ENCODE results near the gene RCBTB1. TPM values are rescaled to one million over a fixed set of nuclear protein-coding genes. Genes with fewer than 3 reads are reported as not detected.

The RCBTB1 gene
- 10 to 100 TPM in 1 of 2 experiments, 1 to 10 TPM in 1; 9.8 to 14.9 TPM for total RNA-seq

- peaks cover 3% of the 10 kb centered on the region for H3K36me3 Mint-ChIP-seq (ENCODE audit: low read depth)
- H3K27ac Mint-ChIP-seq: peak within 1 kb of the TSS; percentile 95
- H3K4me1 Mint-ChIP-seq: peaks cover 29% of the 10 kb centered on the region
- no peaks in the 10 kb centered on the region for H3K9me3 Mint-ChIP-seq (ENCODE audit: low read depth)
- H3K27me3 Mint-ChIP-seq: no peaks in the 10 kb centered on the region
- peak within 1 kb of the TSS; percentile 99 for H3K4me3 Mint-ChIP-seq
- peak; percentile 95 for ATAC-seq
- peak; percentile 80 for DNase-seq
- ChIA-PET CTCF (interaction anchor here (0.7 to 1.0 kb wide), 4 partner anchors 21 to 277 kb away, joined by 3 to 5 read pairs (median 4); no protein-coding TSS in a partner anchor), POLR2A (interaction anchor here (0.9 to 1.0 kb wide), 2 partner anchors 90 to 142 kb away, joined by 3 to 7 read pairs; partner anchors contain the start of genes CAB39L, PHF11 and SETDB2)
- intact Hi-C loops (cut with DNase I, micrococcal nuclease): loop anchor here (1.0 to 10.0 kb wide), 6 partner anchors 88 to 1551 kb away; partner anchors contain the start of genes CAB39L (in 2 of the 2), SETDB2 (in 2 of the 2), NUDT15 (in 1 of the 2) and PHF11 (in 1 of the 2)
Observed at GRCh38 chr13:49585220-49586157, at the start of gene RCBTB1. RCBTB1 (minus strand) TSS chr13:49585558; CDS start chr13:49567279, 18,279 bp downstream.

GRCh38 chr13:49633710-49634109, 48.4 kb upstream of the RCBTB1 start:
- Mint-ChIP-seq H3K27me3 (no peaks in the 10 kb centered on the region), H3K27ac (no peak overlapping the region), H3K4me1 (peaks cover 19% of the 10 kb centered on the region), H3K36me3 (ENCODE audit: low read depth) (no peaks in the 10 kb centered on the region), H3K9me3 (ENCODE audit: low read depth) (no peaks in the 10 kb centered on the region), H3K4me3 (no peak overlapping the region)
- DNase-seq (no peak), ATAC-seq (no peak)
- intact Hi-C loops (cut with DNase I, micrococcal nuclease): no loop called here
- ChIA-PET CTCF (interaction anchor here (0.8 kb wide), 1 partner anchor 49 kb away, joined by 3 read pairs; no protein-coding TSS in a partner anchor), POLR2A (no interaction called here)

GRCh38 chr13:49632156-49632555, 46.8 kb upstream of the RCBTB1 start:
- H3K4me3 Mint-ChIP-seq: no peak overlapping the region
- H3K27ac Mint-ChIP-seq: no peak overlapping the region
- peaks cover 27% of the 10 kb centered on the region for H3K4me1 Mint-ChIP-seq
- ATAC-seq (no peak), DNase-seq (no peak)
- CTCF ChIA-PET: interaction anchor here (0.7 kb wide), 1 partner anchor 311 kb away, joined by 4 read pairs; no protein-coding TSS in a partner anchor
- POLR2A ChIA-PET: interaction anchor here (0.7 kb wide), 1 partner anchor 249 kb away, joined by 3 read pairs; no protein-coding TSS in a partner anchor
- no peaks in the 10 kb centered on the region for H3K36me3 Mint-ChIP-seq (ENCODE audit: low read depth)
- H3K27me3 Mint-ChIP-seq: no peaks in the 10 kb centered on the region
- intact Hi-C loops (cut with DNase I, micrococcal nuclease): no loop called here
- no peaks in the 10 kb centered on the region for H3K9me3 Mint-ChIP-seq (ENCODE audit: low read depth)

GRCh38 chr13:49630580-49630979, 45.2 kb upstream of the RCBTB1 start:
- POLR2A ChIA-PET: no interaction called here
- no peak for DNase-seq
- no peaks in the 10 kb centered on the region for H3K36me3 Mint-ChIP-seq (ENCODE audit: low read depth)
- H3K4me3 Mint-ChIP-seq: no peak overlapping the region
- H3K9me3 Mint-ChIP-seq (ENCODE audit: low read depth): no peaks in the 10 kb centered on the region
- intact Hi-C loops (cut with DNase I, micrococcal nuclease): no loop called here
- ATAC-seq: no peak
- no peaks in the 10 kb centered on the region for H3K27me3 Mint-ChIP-seq
- no peak overlapping the region for H3K27ac Mint-ChIP-seq
- CTCF ChIA-PET: no interaction called here
- H3K4me1 Mint-ChIP-seq: peaks cover 22% of the 10 kb centered on the region

- no peaks in the 10 kb centered on the region for H3K27me3 Mint-ChIP-seq
- DNase-seq (no peak), ATAC-seq (no peak)
- POLR2A ChIA-PET: no interaction called here
- peaks cover 16% of the 10 kb centered on the region for H3K4me1 Mint-ChIP-seq
- CTCF ChIA-PET: interaction anchor here (0.6 kb wide), 1 partner anchor 390 kb away, joined by 3 read pairs; no protein-coding TSS in a partner anchor
- H3K4me3 Mint-ChIP-seq: no peak overlapping the region
- H3K27ac Mint-ChIP-seq: no peak overlapping the region
- intact Hi-C loops (cut with DNase I, micrococcal nuclease): no loop called here
- H3K9me3 Mint-ChIP-seq (ENCODE audit: low read depth): no peaks in the 10 kb centered on the region
- no peaks in the 10 kb centered on the region for H3K36me3 Mint-ChIP-seq (ENCODE audit: low read depth)
Observed at GRCh38 chr13:49629947-49630346, 44.6 kb upstream of the RCBTB1 start.

GRCh38 chr13:49629196-49629938, 44.0 kb upstream of the RCBTB1 start:
- DNase-seq: no peak
- Mint-ChIP-seq H3K4me3 (peak overlapping the region; percentile 82), H3K27me3 (no peaks in the 10 kb centered on the region), H3K36me3 (ENCODE audit: low read depth) (no peaks in the 10 kb centered on the region), H3K27ac (no peak overlapping the region), H3K9me3 (ENCODE audit: low read depth) (no peaks in the 10 kb centered on the region), H3K4me1 (peaks cover 11% of the 10 kb centered on the region)
- intact Hi-C loops (cut with DNase I, micrococcal nuclease): no loop called here
- no peak for ATAC-seq
- ChIA-PET CTCF (interaction anchor here (0.6 kb wide), 1 partner anchor 391 kb away, joined by 3 read pairs; no protein-coding TSS in a partner anchor), POLR2A (no interaction called here)

- ATAC-seq (peak; percentile 98), DNase-seq (peak; percentile 81)
- Mint-ChIP-seq H3K4me3 (peak within 1 kb of the TSS; percentile 82), H3K27me3 (no peaks in the 10 kb centered on the region), H3K9me3 (ENCODE audit: low read depth) (no peaks in the 10 kb centered on the region), H3K4me1 (peaks cover 11% of the 10 kb centered on the region), H3K36me3 (ENCODE audit: low read depth) (no peaks in the 10 kb centered on the region), H3K27ac (peak within 1 kb of the TSS; percentile 85)
- intact Hi-C loops (cut with DNase I, micrococcal nuclease): no loop called here
- CTCF ChIA-PET: interaction anchor here (0.5 to 0.9 kb wide), 4 partner anchors 13 to 342 kb away, joined by 3 read pairs; no protein-coding TSS in a partner anchor
- POLR2A ChIA-PET: interaction anchor here (0.6 kb wide), 1 partner anchor 309 kb away, joined by 3 read pairs; no protein-coding TSS in a partner anchor
Observed at GRCh38 chr13:49627831-49628652, 42.7 kb upstream of the RCBTB1 start, which contains the start of gene ARL11. ARL11 (plus strand) TSS chr13:49628507; CDS start chr13:49630448, 1,941 bp downstream.

- Mint-ChIP-seq H3K27me3 (peaks cover 3% of the 10 kb centered on the region), H3K27ac (no peak overlapping the region), H3K4me3 (no peak overlapping the region), H3K9me3 (ENCODE audit: low read depth) (no peaks in the 10 kb centered on the region), H3K36me3 (ENCODE audit: low read depth) (no peaks in the 10 kb centered on the region), H3K4me1 (peaks cover 11% of the 10 kb centered on the region)
- ChIA-PET CTCF (interaction anchor here (0.6 to 1.0 kb wide), 3 partner anchors 211 to 386 kb away, joined by 3 read pairs; no protein-coding TSS in a partner anchor), POLR2A (no interaction called here)
- ATAC-seq (no peak), DNase-seq (no peak)
- intact Hi-C loops (cut with DNase I, micrococcal nuclease): no loop called here
Observed at GRCh38 chr13:49625392-49626079, 40.2 kb upstream of the RCBTB1 start.

- Mint-ChIP-seq H3K9me3 (ENCODE audit: low read depth) (no peaks in the 10 kb centered on the region), H3K4me1 (peaks cover 13% of the 10 kb centered on the region), H3K4me3 (no peak overlapping the region), H3K36me3 (ENCODE audit: low read depth) (no peaks in the 10 kb centered on the region), H3K27ac (no peak overlapping the region), H3K27me3 (peaks cover 3% of the 10 kb centered on the region)
- POLR2A ChIA-PET: no interaction called here
- ATAC-seq: no peak
- intact Hi-C loops (cut with DNase I, micrococcal nuclease): no loop called here
- CTCF ChIA-PET: no interaction called here
- DNase-seq: no peak
Observed at GRCh38 chr13:49624229-49624628, 38.9 kb upstream of the RCBTB1 start.

- H3K9me3 Mint-ChIP-seq (ENCODE audit: low read depth): no peaks in the 10 kb centered on the region
- ATAC-seq (no peak), DNase-seq (no peak)
- H3K36me3 Mint-ChIP-seq (ENCODE audit: low read depth): no peaks in the 10 kb centered on the region
- peaks cover 3% of the 10 kb centered on the region for H3K4me1 Mint-ChIP-seq
- CTCF ChIA-PET: no interaction called here
- intact Hi-C loops (cut with DNase I, micrococcal nuclease): no loop called here
- H3K27me3 Mint-ChIP-seq: peaks cover 5% of the 10 kb centered on the region
- POLR2A ChIA-PET: no interaction called here
- H3K27ac Mint-ChIP-seq: no peak overlapping the region
- no peak overlapping the region for H3K4me3 Mint-ChIP-seq
Observed at GRCh38 chr13:49622174-49622946, 37.0 kb upstream of the RCBTB1 start.

All from activated CD4-positive, alpha-beta T cell treated with anti-CD3 and anti-CD28 coated beads for 36 hours (primary cell).